Upper lobe of left lung (tissue), 4 donors: ENCODE measurements around the gene CD300A.

Source experiments
- EP300 ChIP-seq, 4 donors: sonication (generic); formaldehyde crosslinking; IDR thresholded peaks; one replicate each; pipeline ENCODE4 v1.5.1; 2017; ENCODE audit warnings: antibody characterized with exemption in 4 of 4, control low read depth in 2 of 4
- POLR2A ChIP-seq, 4 donors: fragments of 450-650 bp; IDR thresholded peaks; one replicate each; pipeline ENCODE4 v1.5.1; 2016 to 2017; ENCODE audit warnings: antibody characterized with exemption in 4 of 4, mild to moderate bottlenecking in 2 of 4
- TF ChIP-seq, protein P1 (sequence below), 6 experiments: fragments of 450-650 bp in 4 of 6; fragments of 200-600 bp in 2 of 6; sonication (generic) in 2 of 6; IDR thresholded peaks; one replicate each; pipeline ENCODE4 v1.5.1; 2016 to 2019; ENCODE audit warnings: antibody characterized with exemption in 6 of 6

DNA sequence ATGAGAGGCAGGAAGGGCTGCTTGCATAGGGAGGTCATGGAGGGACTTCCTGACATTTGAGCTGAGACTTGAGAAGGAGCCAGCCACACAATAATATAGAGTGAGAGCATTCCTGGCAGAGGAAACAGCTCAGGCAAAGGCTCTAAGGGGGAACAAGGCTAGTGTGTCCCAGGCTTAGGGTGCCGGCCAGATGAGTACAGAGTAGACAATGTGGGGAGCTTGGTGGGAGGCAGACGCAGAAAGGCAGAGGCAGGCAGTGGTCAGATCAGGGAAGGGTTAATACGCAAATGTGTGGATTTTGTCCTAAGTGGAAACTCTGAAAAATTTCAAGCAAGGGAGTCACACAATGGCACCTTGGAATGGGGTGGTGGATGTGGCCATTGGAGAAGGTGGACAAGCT, 33.6 kb downstream of the CD300A start:
- TF ChIP-seq, protein P1, sequence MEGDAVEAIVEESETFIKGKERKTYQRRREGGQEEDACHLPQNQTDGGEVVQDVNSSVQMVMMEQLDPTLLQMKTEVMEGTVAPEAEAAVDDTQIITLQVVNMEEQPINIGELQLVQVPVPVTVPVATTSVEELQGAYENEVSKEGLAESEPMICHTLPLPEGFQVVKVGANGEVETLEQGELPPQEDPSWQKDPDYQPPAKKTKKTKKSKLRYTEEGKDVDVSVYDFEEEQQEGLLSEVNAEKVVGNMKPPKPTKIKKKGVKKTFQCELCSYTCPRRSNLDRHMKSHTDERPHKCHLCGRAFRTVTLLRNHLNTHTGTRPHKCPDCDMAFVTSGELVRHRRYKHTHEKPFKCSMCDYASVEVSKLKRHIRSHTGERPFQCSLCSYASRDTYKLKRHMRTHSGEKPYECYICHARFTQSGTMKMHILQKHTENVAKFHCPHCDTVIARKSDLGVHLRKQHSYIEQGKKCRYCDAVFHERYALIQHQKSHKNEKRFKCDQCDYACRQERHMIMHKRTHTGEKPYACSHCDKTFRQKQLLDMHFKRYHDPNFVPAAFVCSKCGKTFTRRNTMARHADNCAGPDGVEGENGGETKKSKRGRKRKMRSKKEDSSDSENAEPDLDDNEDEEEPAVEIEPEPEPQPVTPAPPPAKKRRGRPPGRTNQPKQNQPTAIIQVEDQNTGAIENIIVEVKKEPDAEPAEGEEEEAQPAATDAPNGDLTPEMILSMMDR (IDR thresholded peaks at IDR 0.05), result no peak
- no peak for TF ChIP-seq EP300 (IDR thresholded peaks at IDR 0.05)
- no peak for TF ChIP-seq POLR2A (IDR thresholded peaks at IDR 0.05)
